H1 (cell line): ENCODE data around the gene PPIP5K1. TPM values are rescaled to one million over a fixed set of nuclear protein-coding genes. Genes with fewer than 3 reads are reported as not detected.

Experiments used
- ASH2L ChIP-seq: fragments of 200-600, 300-600 bp; sonication (generic); IDR thresholded peaks from one replicate; pipeline ENCODE4 v1.7.1; 2017; ENCODE audit warnings: low read length
- POU5F1 ChIP-seq: IDR thresholded peaks from 2 replicates; pipeline ENCODE4 v1.6.1; 2011; ENCODE audit warnings: low read depth, mild to moderate bottlenecking, low read length, moderate library complexity
- RFX5 ChIP-seq: IDR thresholded peaks from 2 replicates; pipeline ENCODE4 v1.6.1; 2011; ENCODE audit warnings: low read depth, low read length, improper control_type of control experiment, borderline replicate concordance
- TAF7 ChIP-seq: optimal IDR thresholded peaks from 2 replicates; pipeline ENCODE3; 2011; ENCODE audit warnings: low read depth, mild to moderate bottlenecking, inconsistent platforms, low read length, moderate library complexity, borderline replicate concordance
- polyA plus RNA-seq, 7 experiments: library from polyadenylated mRNA; depleted of rRNA in 3 of 7; stranded (reverse) in 5 of 7; unstranded in 2 of 7; fragments of >200 nt in 5 of 7; fragments of 200-250 nt in 2 of 7; gene quantifications; 1 replicate in 5 of 7; 2 replicates in 1 of 7; 4 replicates in 1 of 7; pipeline versions ENCODE4 v1.2.1 to v1.2.3, GENCODE V29; 2011 to 2013; ENCODE audit warnings: missing spikeins in 2 of 7, mixed read lengths in 2 of 7
- total RNA-seq: library from RNA; stranded (reverse); fragmentation: NEBNext Ultra II Directional; extraction: Animal tissue kit (Norgen Biotek cat#: 25700); gene quantifications from 2 replicates; pipeline ENCODE4 v1.2.1, GENCODE V29; 2021

PPIP5K1 gene
- total and polyA plus RNA-seq, 2 of the 8 experiments (the other 6 are each of a cell fraction or from before 2014, with no cell fraction given): 18.8 to 22.7 TPM

DNA sequence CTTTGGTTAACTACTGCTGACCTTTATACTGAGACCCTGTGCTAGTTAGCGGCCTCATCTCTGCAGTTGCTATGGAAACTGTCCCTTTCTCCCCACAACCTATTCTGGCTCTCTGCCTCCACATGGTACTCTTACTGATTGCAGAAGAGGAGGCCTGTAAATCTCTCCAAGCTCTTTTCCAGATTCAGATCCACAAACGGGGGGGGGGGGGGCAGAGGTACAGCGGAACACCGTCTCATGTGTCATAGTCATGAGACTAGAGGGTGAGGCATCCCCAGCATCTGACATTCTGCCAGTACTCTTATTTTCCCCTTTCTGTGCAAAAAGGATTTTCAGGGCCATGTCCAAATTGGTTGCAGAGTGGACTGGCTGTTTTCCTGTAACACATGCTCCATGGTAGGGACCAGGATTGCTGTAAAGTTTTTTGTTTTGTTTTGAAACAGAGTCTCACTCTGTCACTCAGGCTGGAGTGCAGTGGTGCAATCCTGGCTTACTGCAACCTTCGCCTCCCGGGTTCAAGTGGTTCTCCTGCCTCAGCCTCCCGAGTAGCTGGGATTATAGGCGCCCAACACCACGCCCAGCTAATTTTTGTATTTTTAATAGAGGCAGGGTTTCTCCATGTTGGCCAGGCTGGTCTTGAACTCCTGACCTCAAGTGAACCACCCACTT lies 80.9 kb downstream of the PPIP5K1 start (continued):
- no peak for TF ChIP-seq POU5F1
- TF ChIP-seq TAF7: no peak
- no peak for TF ChIP-seq ASH2L
- no peak for TF ChIP-seq RFX5
